ENCODE measurements around the gene RAI14.

GRCh38 chr5:34648840-34649158, 7.3 kb upstream of the RAI14 start:
- TF ChIP-seq CTCF (IDR thresholded peaks at IDR 0.05) (no peak), POLR2A (IDR thresholded peaks at IDR 0.05) (no peak)

Data from right lobe of liver (tissue), 4 donors.